Hepatocyte (in vitro differentiated cells): ENCODE data around the gene EML4. TPM values are rescaled to one million over a fixed set of nuclear protein-coding genes. Genes with fewer than 3 reads are reported as not detected.

ENCODE experiments used
- DNase-seq: peaks from one replicate; pipeline ENCODE4 v3.0.0-alpha.2; 2016; ENCODE audit warnings: low spot score
- H2AFZ ChIP-seq: fragments of 200-600 bp; sonication (generic); 2 replicates; pipeline ENCODE4 v1.6.0; 2016; ENCODE audit warnings: antibody characterized with exemption, mild to moderate bottlenecking
- H3K27ac ChIP-seq: fragments of 200-600 bp; sonication (generic); 2 replicates; pipeline ENCODE4 v1.5.1; 2016; ENCODE audit warnings: mild to moderate bottlenecking
- H3K27me3 ChIP-seq: fragments of 200-600 bp; sonication (generic); 2 replicates; pipeline ENCODE4 v1.6.1; 2016
- H3K36me3 ChIP-seq: fragments of 200-600 bp; sonication (generic); replicated peaks from 2 replicates; pipeline ENCODE4 v1.5.1; 2016; ENCODE audit warnings: low read depth; ENCODE audit not compliant: insufficient read depth
- H3K4me1 ChIP-seq: fragments of 200-600 bp; sonication (generic); 2 replicates; pipeline ENCODE4 v1.5.1; 2016; ENCODE audit warnings: mild to moderate bottlenecking, moderate library complexity; ENCODE audit not compliant: insufficient read depth
- H3K4me2 ChIP-seq: fragments of 200-600 bp; sonication (generic); 2 replicates; pipeline ENCODE4 v1.6.0; 2016
- H3K4me3 ChIP-seq: fragments of 200-600 bp; sonication (generic); 2 replicates; pipeline ENCODE4 v1.5.1; 2016; ENCODE audit warnings: mild to moderate bottlenecking
- H3K79me2 ChIP-seq: fragments of 200-600 bp; sonication (generic); 2 replicates; pipeline ENCODE4 v1.6.0; 2017; ENCODE audit warnings: mild to moderate bottlenecking
- H3K9me2 ChIP-seq: fragments of 200-600 bp; sonication (generic); replicated peaks from 2 replicates; pipeline ENCODE4 v1.6.0; 2017; ENCODE audit warnings: mild to moderate bottlenecking; ENCODE audit not compliant: insufficient read depth
- H3K9me3 ChIP-seq: fragments of 200-600 bp; sonication (generic); 2 replicates; pipeline ENCODE4 v1.5.1; 2016; ENCODE audit warnings: low read depth, mild to moderate bottlenecking
- H4K20me1 ChIP-seq: fragments of 200-600 bp; sonication (generic); 2 replicates; pipeline ENCODE4 v1.6.0; 2016; ENCODE audit warnings: mild to moderate bottlenecking; ENCODE audit not compliant: insufficient read depth, poor library complexity, severe bottlenecking
- CTCF ChIP-seq: fragments of 200-600 bp; sonication (generic); IDR thresholded peaks from 2 replicates; pipeline ENCODE4 v1.5.1; 2016; ENCODE audit warnings: antibody characterized with exemption, mild to moderate bottlenecking; ENCODE audit not compliant: poor library complexity
- EZH2 ChIP-seq: fragments of 200-600 bp; sonication (generic); IDR thresholded peaks from 2 replicates; pipeline ENCODE4 v1.6.1; 2016; ENCODE audit warnings: antibody characterized with exemption, mild to moderate bottlenecking, borderline replicate concordance
- EZH2phosphoT487 ChIP-seq: fragments of 200-600 bp; sonication (generic); IDR thresholded peaks from one replicate; pipeline ENCODE4 v1.6.1; 2018; ENCODE audit warnings: antibody characterized with exemption, mild to moderate bottlenecking, low read depth, moderate library complexity; ENCODE audit not compliant: unreplicated experiment, severe bottlenecking
- WGBS: methylation state at CpG from one replicate; pipeline ENCODE4 v1.1.6; 2016; ENCODE audit warnings: low lambda C conversion rate; ENCODE audit errors: missing lambda C conversion rate; 5-methylcytosine and 5-hydroxymethylcytosine counted together
- polyA plus RNA-seq: library from polyadenylated mRNA; unstranded; fragments of >200 nt; fragmentation: Nextera tagmentation; extraction: Ambion mirVana; gene quantifications from 2 replicates; pipeline ENCODE4 v1.2.1, GENCODE V29; 2016
- total RNA-seq: library from RNA; depleted of rRNA; stranded (reverse); fragments of >200 nt; gene quantifications from 2 replicates; pipeline ENCODE4 v1.2.3, GENCODE V29; 2014

The EML4 gene
- total and polyA plus RNA-seq, 2 experiments from 2014 or later, result 49.9 to 86.8 TPM

- H3K79me2 ChIP-seq, result peaks cover 93% of the 10 kb centered on the region
- WGBS, result 79% methylated on average over 8 of the region's 8 CpGs
- no peaks in the 10 kb centered on the region for H3K4me1 ChIP-seq
- no peaks in the 10 kb centered on the region for H3K9me2 ChIP-seq
- H3K9me3 ChIP-seq, result no peaks in the 10 kb centered on the region
- no peaks in the 10 kb centered on the region for H4K20me1 ChIP-seq
- no peaks in the 10 kb centered on the region for H3K36me3 ChIP-seq
- H3K27ac ChIP-seq, result no peak overlapping the region
- TF ChIP-seq EZH2phosphoT487 (no peak), EZH2 (no peak), CTCF (no peak)
- H3K4me3 ChIP-seq, result no peak overlapping the region
- no peak overlapping the region for H2AFZ ChIP-seq
- DNase-seq, result no peak
- H3K4me2 ChIP-seq, result no peak overlapping the region
- H3K27me3 ChIP-seq, result no peaks in the 10 kb centered on the region
Observed at GRCh38 chr2:42348113-42348805, 179.1 kb downstream of the EML4 start.

GRCh38 chr2:42350434-42351063, 181.4 kb downstream of the EML4 start:
- H2AFZ ChIP-seq, result no peak overlapping the region
- DNase-seq, result no peak
- H3K79me2 ChIP-seq, result peaks cover 96% of the 10 kb centered on the region
- peaks cover 20% of the 10 kb centered on the region for H4K20me1 ChIP-seq
- H3K36me3 ChIP-seq, result no peaks in the 10 kb centered on the region
- no peaks in the 10 kb centered on the region for H3K9me2 ChIP-seq
- no peaks in the 10 kb centered on the region for H3K27me3 ChIP-seq
- no peaks in the 10 kb centered on the region for H3K9me3 ChIP-seq
- H3K27ac ChIP-seq, result no peak overlapping the region
- no peak for TF ChIP-seq EZH2
- TF ChIP-seq EZH2phosphoT487, result no peak
- TF ChIP-seq CTCF, result no peak
- H3K4me2 ChIP-seq, result no peak overlapping the region
- no peaks in the 10 kb centered on the region for H3K4me1 ChIP-seq
- 80% methylated on average over 3 of the region's 3 CpGs for WGBS
- H3K4me3 ChIP-seq, result no peak overlapping the region

GRCh38 chr2:42351864-42352263, 182.7 kb downstream of the EML4 start:
- no peak for DNase-seq
- no peaks in the 10 kb centered on the region for H3K9me2 ChIP-seq
- no peak overlapping the region for H2AFZ ChIP-seq
- WGBS, result 98% methylated on average over 5 of the region's 5 CpGs
- peaks cover 96% of the 10 kb centered on the region for H3K79me2 ChIP-seq
- no peaks in the 10 kb centered on the region for H3K36me3 ChIP-seq
- H3K9me3 ChIP-seq, result no peaks in the 10 kb centered on the region
- no peak overlapping the region for H3K4me2 ChIP-seq
- peaks cover 28% of the 10 kb centered on the region for H4K20me1 ChIP-seq
- no peak overlapping the region for H3K27ac ChIP-seq
- no peaks in the 10 kb centered on the region for H3K4me1 ChIP-seq
- TF ChIP-seq EZH2 (no peak), EZH2phosphoT487 (no peak), CTCF (no peak)
- no peaks in the 10 kb centered on the region for H3K27me3 ChIP-seq
- H3K4me3 ChIP-seq, result no peak overlapping the region
